Left renal cortex interstitium (tissue), 4 donors: Measurements from ENCODE around the gene PPFIBP2. TPM values are rescaled to one million over a fixed set of nuclear protein-coding genes. Genes with fewer than 3 reads are reported as not detected.

Experiments used
- DNase-seq, 4 donors: peaks; one replicate each; pipeline ENCODE4 v3.0.0-alpha.2; 2013; ENCODE audit warnings: low read depth in 4 of 4, low spot score in 2 of 4, missing footprints in 1 of 4
- polyA plus RNA-seq, 4 donors: library from polyadenylated mRNA; unstranded; fragments of 120-200 nt; gene quantifications; one replicate each; pipeline ENCODE4 v1.2.1, GENCODE V29; 2013; ENCODE audit not compliant: insufficient read length in 4 of 4

PPFIBP2 gene
- polyA plus RNA-seq, 4 donors: 38.2 to 73.3 (median 61.1) TPM

GRCh38 chr11:7575841-7576725 is 62.3 kb downstream of the PPFIBP2 start:
- no peak for DNase-seq

GRCh38 chr11:7576726-7577290 is 63.0 kb downstream of the PPFIBP2 start:
- no peak for DNase-seq

- DNase-seq: no peak
Observed at GRCh38 chr11:7577291-7578190, 63.7 kb downstream of the PPFIBP2 start.

- no peak for DNase-seq
Observed at GRCh38 chr11:7578276-7578955, 64.6 kb downstream of the PPFIBP2 start.

GRCh38 chr11:7579361-7579791 is 65.6 kb downstream of the PPFIBP2 start:
- DNase-seq: no peak

- no peak for DNase-seq
Observed at GRCh38 chr11:7581021-7581590, 67.3 kb downstream of the PPFIBP2 start.

- no peak for DNase-seq
Observed at GRCh38 chr11:7582338-7582985, 68.7 kb downstream of the PPFIBP2 start.

- DNase-seq: no peak
Observed at GRCh38 chr11:7583248-7583647, 69.4 kb downstream of the PPFIBP2 start.

- DNase-seq: no peak
Observed at GRCh38 chr11:7584910-7585309, 71.1 kb downstream of the PPFIBP2 start.

- DNase-seq: no peak
Observed at GRCh38 chr11:7585816-7586215, 72.0 kb downstream of the PPFIBP2 start.

- DNase-seq: no peak
Observed at GRCh38 chr11:7586376-7586775, 72.6 kb downstream of the PPFIBP2 start.

GRCh38 chr11:7587712-7588111 is 73.9 kb downstream of the PPFIBP2 start:
- no peak for DNase-seq

GRCh38 chr11:7589861-7590260 is 76.1 kb downstream of the PPFIBP2 start:
- no peak for DNase-seq

- no peak for DNase-seq
Observed at GRCh38 chr11:7590529-7590928, 76.7 kb downstream of the PPFIBP2 start.

GRCh38 chr11:7591107-7591894 is 77.5 kb downstream of the PPFIBP2 start:
- no peak for DNase-seq

GRCh38 chr11:7591987-7592386 is 78.2 kb downstream of the PPFIBP2 start:
- DNase-seq: no peak

GRCh38 chr11:7592711-7593110 is 78.9 kb downstream of the PPFIBP2 start:
- DNase-seq: no peak

- no peak for DNase-seq
Observed at GRCh38 chr11:7593481-7593880, 79.7 kb downstream of the PPFIBP2 start.
